Measurements from ENCODE around the gene RPL37A. TPM values are rescaled to one million over a fixed set of nuclear protein-coding genes. Genes with fewer than 3 reads are reported as not detected.

Gene RPL37A
- total RNA-seq, 4 donors from 2014 or later, result 1,065 to 1,506 (median 1,390) TPM

DNA sequence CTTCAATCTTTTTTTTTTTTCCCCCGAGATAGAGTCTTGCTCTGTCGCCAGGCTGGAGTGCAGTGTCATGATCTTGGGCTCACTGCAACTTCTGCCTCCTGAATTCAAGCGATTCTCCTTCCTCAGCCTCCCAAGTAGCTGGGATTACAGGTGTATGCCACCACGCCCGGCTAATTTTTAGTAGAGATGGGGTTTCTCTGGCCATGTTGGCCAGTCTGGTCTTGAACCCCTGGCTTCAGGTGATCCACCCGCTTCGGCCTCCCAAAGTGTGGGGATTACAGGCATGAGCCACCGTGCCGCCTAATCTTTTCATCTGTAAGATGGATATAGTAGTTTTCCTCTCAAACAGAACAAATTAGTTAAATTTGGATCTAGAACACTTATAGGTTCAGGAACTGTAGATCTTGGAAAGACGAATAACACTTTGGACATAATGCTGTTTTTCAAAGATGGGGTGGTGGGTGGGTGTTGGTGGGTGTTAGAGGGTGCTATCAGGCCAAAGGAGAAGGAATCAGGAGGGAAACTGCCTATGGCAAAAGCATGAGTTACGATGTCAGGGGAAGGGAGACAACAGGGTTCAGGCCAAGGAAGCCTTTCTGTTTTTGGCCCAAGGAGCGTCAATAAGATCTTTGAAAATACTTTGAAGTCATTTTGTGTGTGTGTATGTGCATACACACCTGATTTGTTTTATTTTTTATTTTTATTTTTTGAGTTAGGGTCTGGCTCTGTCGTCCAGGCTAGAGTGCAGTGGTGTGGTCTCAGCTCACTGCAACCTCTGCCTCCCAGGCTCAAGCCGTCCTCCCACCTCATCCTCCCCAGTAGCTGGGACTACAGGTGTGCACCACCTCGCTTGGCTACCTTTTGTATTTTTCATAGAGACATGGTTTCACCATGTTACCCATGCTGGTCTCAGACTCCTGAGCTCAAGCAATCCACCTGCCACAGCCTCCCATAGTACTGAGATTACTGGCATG, 6.8 kb downstream of the RPL37A start:
- ATAC-seq, result no peak
- in situ Hi-C loops (cut with MboI; ENCODE audit: low sequenced_read_pairs in 4 of 4), result loop anchor here in 3 of 4 donors (25.0 kb wide), 3 partner anchors 657 to 1232 kb away; no protein-coding TSS in a partner anchor
- peaks cover 4 to 16% of the 10 kb centered on the region in 2 donors for H3K4me1 ChIP-seq

DNA sequence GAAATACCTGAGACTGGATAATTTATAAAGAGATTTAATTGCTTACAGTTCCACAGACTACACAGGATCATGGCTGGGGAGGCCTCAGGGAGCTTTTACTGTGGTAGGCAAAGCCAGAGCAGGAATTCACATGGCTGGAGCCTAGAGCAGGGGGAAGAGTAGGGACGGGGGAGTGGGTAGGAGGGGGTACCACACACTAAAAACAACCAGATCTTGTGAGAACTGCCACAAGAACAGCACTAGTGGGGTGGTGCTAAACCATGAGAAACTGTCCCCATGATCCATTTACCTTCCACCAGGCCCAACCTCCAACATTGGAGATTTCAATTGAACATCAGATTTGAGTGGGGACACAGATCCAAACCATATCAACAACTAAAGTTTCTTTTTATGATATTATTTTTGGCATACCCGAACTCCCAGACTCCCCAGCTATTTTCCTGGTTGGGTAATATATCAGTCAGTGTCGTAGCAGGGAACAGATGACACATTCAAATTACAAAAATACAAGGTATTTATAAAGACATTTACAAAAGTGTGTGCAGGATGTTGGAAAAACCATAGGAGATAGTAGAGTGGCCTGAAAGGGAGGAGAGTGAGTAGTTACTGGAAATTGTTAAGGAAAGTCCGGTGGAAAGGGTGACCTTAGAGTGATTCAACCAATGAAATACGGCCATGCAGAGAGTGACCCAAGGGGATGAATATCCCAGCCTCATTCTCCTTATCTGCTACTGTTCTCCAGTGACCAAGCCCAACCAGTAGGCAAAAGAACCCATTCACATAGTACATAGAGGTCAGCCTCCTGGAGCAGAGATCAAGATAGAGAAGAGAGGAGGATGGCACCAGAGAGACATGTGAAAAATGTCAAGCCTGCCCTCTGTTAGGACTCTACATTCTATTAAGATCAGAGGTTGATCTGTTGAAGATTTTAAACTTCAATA, 8.8 kb downstream of the RPL37A start:
- peaks cover 0 to 10% of the 10 kb centered on the region in 2 donors for H3K4me1 ChIP-seq
- intact Hi-C loops (cut with DNase I; ENCODE audit: low total_unique reads), result no loop called here
- no peak for TF ChIP-seq POLR2A (IDR thresholded peaks at IDR 0.05)
- TF ChIP-seq, protein P1, sequence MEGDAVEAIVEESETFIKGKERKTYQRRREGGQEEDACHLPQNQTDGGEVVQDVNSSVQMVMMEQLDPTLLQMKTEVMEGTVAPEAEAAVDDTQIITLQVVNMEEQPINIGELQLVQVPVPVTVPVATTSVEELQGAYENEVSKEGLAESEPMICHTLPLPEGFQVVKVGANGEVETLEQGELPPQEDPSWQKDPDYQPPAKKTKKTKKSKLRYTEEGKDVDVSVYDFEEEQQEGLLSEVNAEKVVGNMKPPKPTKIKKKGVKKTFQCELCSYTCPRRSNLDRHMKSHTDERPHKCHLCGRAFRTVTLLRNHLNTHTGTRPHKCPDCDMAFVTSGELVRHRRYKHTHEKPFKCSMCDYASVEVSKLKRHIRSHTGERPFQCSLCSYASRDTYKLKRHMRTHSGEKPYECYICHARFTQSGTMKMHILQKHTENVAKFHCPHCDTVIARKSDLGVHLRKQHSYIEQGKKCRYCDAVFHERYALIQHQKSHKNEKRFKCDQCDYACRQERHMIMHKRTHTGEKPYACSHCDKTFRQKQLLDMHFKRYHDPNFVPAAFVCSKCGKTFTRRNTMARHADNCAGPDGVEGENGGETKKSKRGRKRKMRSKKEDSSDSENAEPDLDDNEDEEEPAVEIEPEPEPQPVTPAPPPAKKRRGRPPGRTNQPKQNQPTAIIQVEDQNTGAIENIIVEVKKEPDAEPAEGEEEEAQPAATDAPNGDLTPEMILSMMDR (IDR thresholded peaks at IDR 0.05 in 4 of 5, conservative IDR thresholded peaks at IDR 0.05 in 1 of 5), result no peak
- no peaks in the 10 kb centered on the region for H3K9me3 ChIP-seq
- in situ Hi-C loops (cut with MboI; ENCODE audit: low sequenced_read_pairs in 4 of 4), result loop anchor here in 3 of 4 donors (25.0 kb wide), 3 partner anchors 655 to 1230 kb away; no protein-coding TSS in a partner anchor
- no peak overlapping the region for H3K27ac ChIP-seq
- peaks cover 0 to 26% of the 10 kb centered on the region in 2 donors for H3K36me3 ChIP-seq
- H3K4me3 ChIP-seq, result no peak overlapping the region
- peak in 1 of 2 donors; percentile 24 for ATAC-seq
- no peak for DNase-seq
- H3K27me3 ChIP-seq, result no peaks in the 10 kb centered on the region

More for the DNA sequence above, 6.8 kb downstream of the RPL37A start:
- intact Hi-C loops (cut with DNase I; ENCODE audit: low total_unique reads), result no loop called here
- Histone ChIP-seq H3K27me3 (no peaks in the 10 kb centered on the region), H3K4me3 (no peak overlapping the region), H3K9me3 (no peaks in the 10 kb centered on the region), H3K36me3 (peaks cover 7 to 47% of the 10 kb centered on the region in 2 donors), H3K27ac (no peak overlapping the region)
- TF ChIP-seq, protein P1 (IDR thresholded peaks at IDR 0.05 in 4 of 5, conservative IDR thresholded peaks at IDR 0.05 in 1 of 5), result no peak
- no peak for TF ChIP-seq POLR2A (IDR thresholded peaks at IDR 0.05)
- no peak for DNase-seq

DNA sequence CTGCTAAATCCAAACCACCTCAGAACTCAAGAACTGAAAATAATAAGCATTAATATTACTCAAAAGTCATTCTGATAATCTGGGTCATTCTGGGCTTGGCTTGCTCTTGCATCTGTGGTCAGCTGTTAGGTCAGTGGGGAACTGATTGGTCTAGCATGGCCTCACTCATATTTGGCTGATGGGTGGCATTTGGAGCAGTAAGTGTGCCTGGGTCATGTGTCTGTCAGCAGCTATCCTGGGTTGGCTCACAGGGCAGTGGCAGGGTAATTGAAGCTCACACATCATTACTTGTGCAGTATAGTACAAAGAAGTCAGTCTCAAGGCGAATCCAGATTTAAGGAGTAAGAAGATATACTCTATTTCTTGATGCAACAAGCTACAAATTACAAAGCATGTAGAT, 9.6 kb downstream of the RPL37A start:
- in situ Hi-C loops (cut with MboI; ENCODE audit: low sequenced_read_pairs in 4 of 4), result loop anchor here in 3 of 4 donors (25.0 kb wide), 3 partner anchors 654 to 1229 kb away; no protein-coding TSS in a partner anchor
- intact Hi-C loops (cut with DNase I; ENCODE audit: low total_unique reads), result no loop called here
- DNase-seq, result peak in 1 of 2 donors; percentile 21
- Histone ChIP-seq H3K9me3 (no peaks in the 10 kb centered on the region), H3K36me3 (peaks cover 0 to 19% of the 10 kb centered on the region in 2 donors), H3K27ac (no peak overlapping the region), H3K4me1 (peaks cover 0 to 10% of the 10 kb centered on the region in 2 donors), H3K27me3 (no peaks in the 10 kb centered on the region), H3K4me3 (no peak overlapping the region)
- TF ChIP-seq POLR2A (IDR thresholded peaks at IDR 0.05), result no peak
- TF ChIP-seq, protein P1 (IDR thresholded peaks at IDR 0.05 in 4 of 5, conservative IDR thresholded peaks at IDR 0.05 in 1 of 5), result no peak
- ATAC-seq, result peak; percentile 52 to 70

DNA sequence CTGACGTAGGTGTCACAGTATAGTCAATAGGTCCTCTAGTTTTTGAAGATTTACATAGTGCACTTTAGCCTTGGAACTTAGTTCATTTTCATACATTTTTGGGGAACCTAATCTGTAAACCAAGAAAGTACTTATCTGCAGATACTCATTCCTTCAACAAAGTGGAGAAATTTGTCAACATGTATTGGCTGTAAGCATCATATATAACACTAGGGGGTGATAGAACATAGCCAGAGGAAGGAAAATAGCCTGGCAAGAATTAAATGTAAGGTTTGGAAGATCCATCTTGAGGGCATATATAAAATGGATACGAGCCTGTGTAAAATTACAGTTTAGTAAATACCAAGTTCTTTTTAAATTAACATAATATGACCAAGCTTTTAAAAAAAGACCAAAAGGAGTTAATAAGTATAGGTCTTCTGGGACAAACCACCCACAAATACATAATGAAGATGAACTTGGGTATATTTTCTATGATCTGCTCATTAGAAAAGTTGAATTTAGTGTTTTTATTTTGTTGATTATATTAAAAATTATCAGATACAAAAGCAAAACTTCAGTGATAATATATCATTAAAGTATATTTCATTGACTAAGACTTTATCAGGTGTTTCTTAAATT, 18.2 kb downstream of the RPL37A start:
- Histone ChIP-seq H3K27ac (no peak overlapping the region), H3K4me3 (no peak overlapping the region), H3K27me3 (no peaks in the 10 kb centered on the region), H3K4me1 (peaks cover 0 to 4% of the 10 kb centered on the region in 2 donors), H3K9me3 (no peaks in the 10 kb centered on the region), H3K36me3 (no peaks in the 10 kb centered on the region)
- no peak for DNase-seq
- no peak for ATAC-seq
- TF ChIP-seq, protein P1 (IDR thresholded peaks at IDR 0.05 in 4 of 5, conservative IDR thresholded peaks at IDR 0.05 in 1 of 5), result peak; percentile 32 to 67 (median 53)
- TF ChIP-seq POLR2A (IDR thresholded peaks at IDR 0.05), result no peak
- intact Hi-C loops (cut with DNase I; ENCODE audit: low total_unique reads), result no loop called here
- in situ Hi-C loops (cut with MboI; ENCODE audit: low sequenced_read_pairs in 4 of 4), result loop anchor here (5.0 to 25.0 kb wide), 5 partner anchors 150 to 1220 kb away; no protein-coding TSS in a partner anchor
